BJ (cell line): Measurements from ENCODE around the gene SORBS1. TPM values are rescaled to one million over a fixed set of nuclear protein-coding genes. Genes with fewer than 3 reads are reported as not detected.

Source experiments
- CTCF ChIA-PET: fragments of 350-600 bp; formaldehyde crosslinking; extraction: SDS; loops from one replicate; lab custom pipeline; 2021; ENCODE audit warnings: antibody characterized with exemption, inconsistent platforms; lab: Yijun Ruan, JAX
- POLR2A ChIA-PET: fragments of 300-600 bp; sonication (Branson Sonifier 250); formaldehyde crosslinking; extraction: SDS; loops from one replicate; lab custom pipeline; 2021; ENCODE audit warnings: antibody characterized with exemption; lab: Charles Lee
- DNase-seq: peaks from one replicate; pipeline ENCODE4 v3.0.0-alpha.2; 2011; ENCODE audit warnings: low read depth
- H3K27me3 ChIP-seq: 2 replicates; pipeline ENCODE4 v1.6.0; 2011; ENCODE audit warnings: low read length; ENCODE audit not compliant: control insufficient read depth, insufficient read depth
- H3K36me3 ChIP-seq: 2 replicates; pipeline ENCODE4 v1.5.1; 2011; ENCODE audit warnings: low read length; ENCODE audit not compliant: control insufficient read depth, insufficient read depth
- H3K4me3 ChIP-seq: 2 replicates; pipeline ENCODE4 v1.5.1; 2011; ENCODE audit warnings: low read depth, mild to moderate bottlenecking, control low read depth, low read length
- polyA plus RNA-seq: library from polyadenylated mRNA; depleted of rRNA; stranded (reverse); fragments of >200 nt; gene quantifications from 2 replicates; pipeline ENCODE4 v1.2.3, GENCODE V29; 2011; rRNA removed
- TF ChIP-seq, protein P1 (sequence below): IDR thresholded peaks from 2 replicates; pipeline ENCODE4 v1.5.1; 2011; ENCODE audit warnings: low read depth, mild to moderate bottlenecking, control low read depth, inconsistent platforms, low read length, moderate library complexity; ENCODE audit not compliant: insufficient read depth

The SORBS1 gene
- polyA plus RNA-seq, 1 experiment, result 1.8 TPM

DNA sequence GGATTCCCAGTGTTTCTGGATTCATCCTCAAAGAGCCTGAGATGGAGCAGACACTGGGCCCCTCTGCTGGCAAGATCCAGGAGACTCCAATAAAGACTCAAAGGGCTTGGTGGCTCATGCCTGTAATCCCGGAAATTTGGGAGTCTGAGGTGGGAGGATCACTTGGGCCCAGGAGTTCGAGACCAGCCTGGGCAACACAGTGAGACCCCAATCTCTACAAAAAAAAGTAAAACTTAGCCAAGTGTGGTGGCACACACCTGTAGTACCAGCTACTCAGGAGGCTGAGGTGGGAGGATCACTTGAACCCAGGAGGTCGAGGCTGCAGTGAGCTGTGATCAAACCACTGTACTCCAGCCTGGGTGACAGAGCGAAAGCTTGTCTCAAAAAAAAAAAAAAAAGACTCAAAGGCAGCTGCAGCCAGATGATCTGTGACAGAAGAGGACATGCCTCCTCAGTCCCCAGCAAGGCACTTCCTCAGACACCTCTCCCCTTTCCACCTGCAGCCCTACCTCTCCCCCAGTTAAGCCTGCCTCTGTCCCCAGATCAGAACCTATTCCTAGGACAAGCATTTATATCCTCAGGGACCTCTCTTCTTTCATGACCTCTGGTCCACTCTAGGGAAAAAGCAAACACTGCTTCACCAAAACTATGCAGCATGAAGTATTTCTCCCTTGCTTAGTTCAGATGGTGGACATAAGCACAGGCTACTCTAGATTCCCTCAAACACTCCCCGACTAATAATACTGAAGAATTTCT, 298.2 kb downstream of the SORBS1 start:
- peaks cover 8% of the 10 kb centered on the region for H3K36me3 ChIP-seq

DNA sequence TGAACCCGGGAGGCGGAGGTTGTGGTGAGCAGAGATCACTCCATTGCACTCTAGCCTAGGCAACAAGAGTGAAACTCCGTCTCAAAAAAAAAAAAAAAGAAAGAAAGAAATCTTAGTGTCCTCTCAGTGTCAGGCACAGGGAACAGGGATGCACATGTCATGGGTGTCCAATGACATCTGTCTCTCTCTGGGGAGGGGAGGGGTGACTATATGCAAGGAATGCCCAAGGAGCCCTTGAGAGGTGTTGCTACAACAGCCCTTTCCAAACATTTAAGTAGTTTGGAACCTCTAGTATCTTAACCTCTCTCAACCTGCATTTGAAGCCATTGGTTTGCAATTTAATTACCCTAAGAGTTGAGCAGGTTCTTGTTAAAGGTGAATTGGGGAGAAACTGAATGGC, 299.2 kb downstream of the SORBS1 start:
- no peak overlapping the region for H3K4me3 ChIP-seq
- CTCF ChIA-PET, result no interaction called here

More for the DNA sequence above, 298.2 kb downstream of the SORBS1 start:
- ChIA-PET CTCF (no interaction called here), POLR2A (no interaction called here)
- TF ChIP-seq, protein P1, sequence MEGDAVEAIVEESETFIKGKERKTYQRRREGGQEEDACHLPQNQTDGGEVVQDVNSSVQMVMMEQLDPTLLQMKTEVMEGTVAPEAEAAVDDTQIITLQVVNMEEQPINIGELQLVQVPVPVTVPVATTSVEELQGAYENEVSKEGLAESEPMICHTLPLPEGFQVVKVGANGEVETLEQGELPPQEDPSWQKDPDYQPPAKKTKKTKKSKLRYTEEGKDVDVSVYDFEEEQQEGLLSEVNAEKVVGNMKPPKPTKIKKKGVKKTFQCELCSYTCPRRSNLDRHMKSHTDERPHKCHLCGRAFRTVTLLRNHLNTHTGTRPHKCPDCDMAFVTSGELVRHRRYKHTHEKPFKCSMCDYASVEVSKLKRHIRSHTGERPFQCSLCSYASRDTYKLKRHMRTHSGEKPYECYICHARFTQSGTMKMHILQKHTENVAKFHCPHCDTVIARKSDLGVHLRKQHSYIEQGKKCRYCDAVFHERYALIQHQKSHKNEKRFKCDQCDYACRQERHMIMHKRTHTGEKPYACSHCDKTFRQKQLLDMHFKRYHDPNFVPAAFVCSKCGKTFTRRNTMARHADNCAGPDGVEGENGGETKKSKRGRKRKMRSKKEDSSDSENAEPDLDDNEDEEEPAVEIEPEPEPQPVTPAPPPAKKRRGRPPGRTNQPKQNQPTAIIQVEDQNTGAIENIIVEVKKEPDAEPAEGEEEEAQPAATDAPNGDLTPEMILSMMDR, result no peak
- Histone ChIP-seq H3K4me3 (no peak overlapping the region), H3K27me3 (no peaks in the 10 kb centered on the region)
- no peak for DNase-seq

More for the DNA sequence above, 299.2 kb downstream of the SORBS1 start:
- POLR2A ChIA-PET, result interaction anchor here (1.2 kb wide), 1 partner anchor 47 kb away, joined by 3 read pairs; no protein-coding TSS in a partner anchor
- DNase-seq, result no peak
- Histone ChIP-seq H3K27me3 (no peaks in the 10 kb centered on the region), H3K36me3 (peaks cover 8% of the 10 kb centered on the region)
- TF ChIP-seq, protein P1, result no peak

Other genes with a start within 250 kb of the SORBS1 start
- gene ALDH18A1, start 95.3 kb upstream of the SORBS1 start, polyA plus RNA-seq, result 109 and 110 TPM in 2 replicates
- 38.0 and 48.6 TPM in 2 replicates for gene TCTN3, start 132.6 kb upstream of the SORBS1 start, polyA plus RNA-seq
- gene ENTPD1, start 194.8 kb upstream of the SORBS1 start, polyA plus RNA-seq, result 0.04 and 0.20 TPM in 2 replicates